ENCODE data around the gene GRPR. TPM values are rescaled to one million over a fixed set of nuclear protein-coding genes. Genes with fewer than 3 reads are reported as not detected.

Gene GRPR
- total RNA-seq, 1 donor from 2014 or later: 3.0 TPM

DNA sequence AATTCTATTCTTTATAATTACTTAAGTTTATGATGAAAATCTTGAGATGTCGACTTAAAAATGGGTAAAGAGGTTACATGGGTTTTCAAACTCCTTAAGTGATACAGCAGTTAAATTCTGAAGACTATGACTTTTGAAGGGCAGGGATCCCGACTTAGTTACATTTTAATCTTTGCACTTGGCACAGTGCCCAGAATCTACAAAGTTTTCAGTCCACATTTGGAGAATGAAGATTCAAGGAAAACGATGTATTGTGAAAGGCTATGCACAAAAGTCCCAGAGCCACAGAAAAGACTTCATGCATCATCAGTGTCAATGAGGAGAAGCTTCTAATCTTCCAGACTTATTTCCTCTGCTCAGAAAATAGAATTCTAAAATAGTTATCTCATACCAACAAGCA is 36.3 kb upstream of the GRPR start:
- Histone ChIP-seq H2AFZ (ENCODE audit: low read depth, low read length) (no peak overlapping the region), H3K27me3 (ENCODE audit: insufficient read depth, low read length) (no peaks in the 10 kb centered on the region), H3K9me3 (ENCODE audit: insufficient read depth, low read depth, low read length) (no peaks in the 10 kb centered on the region), H3K4me3 (ENCODE audit: insufficient read depth, low read depth, low read length) (no peak overlapping the region), H3K4me2 (ENCODE audit: low read length) (no peak overlapping the region), H3K9ac (ENCODE audit: low read length) (no peak overlapping the region), H3K4me1 (ENCODE audit: insufficient read depth, low read length) (no peaks in the 10 kb centered on the region), H3K79me2 (ENCODE audit: insufficient read depth, low read length) (no peaks in the 10 kb centered on the region), H4K20me1 (ENCODE audit: insufficient read depth, low read length) (no peaks in the 10 kb centered on the region), H3K27ac (ENCODE audit: low read depth, low read length) (no peak overlapping the region), H3K36me3 (ENCODE audit: insufficient read depth, low read length) (no peaks in the 10 kb centered on the region)
- H3K4me3 Mint-ChIP-seq (ENCODE audit: unreplicated experiment): no peak overlapping the region
- no peak for DNase-seq (ENCODE audit: low read depth)
- peak; percentile 5 for FAIRE-seq
- no peaks in the 10 kb centered on the region for H3K27me3 Mint-ChIP-seq (ENCODE audit: low read depth, unreplicated experiment)
- TF ChIP-seq EZH2 (IDR thresholded peaks at IDR 0.05; ENCODE audit: insufficient read depth, low read length): no peak
- TF ChIP-seq, protein P1, sequence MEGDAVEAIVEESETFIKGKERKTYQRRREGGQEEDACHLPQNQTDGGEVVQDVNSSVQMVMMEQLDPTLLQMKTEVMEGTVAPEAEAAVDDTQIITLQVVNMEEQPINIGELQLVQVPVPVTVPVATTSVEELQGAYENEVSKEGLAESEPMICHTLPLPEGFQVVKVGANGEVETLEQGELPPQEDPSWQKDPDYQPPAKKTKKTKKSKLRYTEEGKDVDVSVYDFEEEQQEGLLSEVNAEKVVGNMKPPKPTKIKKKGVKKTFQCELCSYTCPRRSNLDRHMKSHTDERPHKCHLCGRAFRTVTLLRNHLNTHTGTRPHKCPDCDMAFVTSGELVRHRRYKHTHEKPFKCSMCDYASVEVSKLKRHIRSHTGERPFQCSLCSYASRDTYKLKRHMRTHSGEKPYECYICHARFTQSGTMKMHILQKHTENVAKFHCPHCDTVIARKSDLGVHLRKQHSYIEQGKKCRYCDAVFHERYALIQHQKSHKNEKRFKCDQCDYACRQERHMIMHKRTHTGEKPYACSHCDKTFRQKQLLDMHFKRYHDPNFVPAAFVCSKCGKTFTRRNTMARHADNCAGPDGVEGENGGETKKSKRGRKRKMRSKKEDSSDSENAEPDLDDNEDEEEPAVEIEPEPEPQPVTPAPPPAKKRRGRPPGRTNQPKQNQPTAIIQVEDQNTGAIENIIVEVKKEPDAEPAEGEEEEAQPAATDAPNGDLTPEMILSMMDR (IDR thresholded peaks at IDR 0.05; ENCODE audit: insufficient read depth, low read depth, low read length): no peak
- no peak overlapping the region for H3K27ac Mint-ChIP-seq (ENCODE audit: unreplicated experiment)
- no peaks in the 10 kb centered on the region for H3K9me3 Mint-ChIP-seq (ENCODE audit: unreplicated experiment)
- H3K36me3 Mint-ChIP-seq (ENCODE audit: low read depth, unreplicated experiment): no peaks in the 10 kb centered on the region
- no peaks in the 10 kb centered on the region for H3K4me1 Mint-ChIP-seq (ENCODE audit: low read depth, unreplicated experiment)

- FAIRE-seq (no peak), DNase-seq (ENCODE audit: low read depth) (peak; percentile 14)
- Histone ChIP-seq H3K4me3 (ENCODE audit: insufficient read depth, low read depth, low read length) (no peak overlapping the region), H3K36me3 (ENCODE audit: insufficient read depth, low read length) (no peaks in the 10 kb centered on the region), H3K27ac (ENCODE audit: low read depth, low read length) (no peak overlapping the region), H3K9ac (ENCODE audit: low read length) (no peak overlapping the region), H3K9me3 (ENCODE audit: insufficient read depth, low read depth, low read length) (no peaks in the 10 kb centered on the region), H4K20me1 (ENCODE audit: insufficient read depth, low read length) (no peaks in the 10 kb centered on the region), H2AFZ (ENCODE audit: low read depth, low read length) (no peak overlapping the region), H3K4me2 (ENCODE audit: low read length) (no peak overlapping the region), H3K4me1 (ENCODE audit: insufficient read depth, low read length) (no peaks in the 10 kb centered on the region), H3K27me3 (ENCODE audit: insufficient read depth, low read length) (no peaks in the 10 kb centered on the region), H3K79me2 (ENCODE audit: insufficient read depth, low read length) (no peaks in the 10 kb centered on the region)
- H3K4me1 Mint-ChIP-seq (ENCODE audit: low read depth, unreplicated experiment): no peaks in the 10 kb centered on the region
- no peak overlapping the region for H3K4me3 Mint-ChIP-seq (ENCODE audit: unreplicated experiment)
- no peak overlapping the region for H3K27ac Mint-ChIP-seq (ENCODE audit: unreplicated experiment)
- H3K36me3 Mint-ChIP-seq (ENCODE audit: low read depth, unreplicated experiment): no peaks in the 10 kb centered on the region
- no peaks in the 10 kb centered on the region for H3K9me3 Mint-ChIP-seq (ENCODE audit: unreplicated experiment)
- TF ChIP-seq, protein P1 (IDR thresholded peaks at IDR 0.05; ENCODE audit: insufficient read depth, low read depth, low read length): no peak
- TF ChIP-seq EZH2 (IDR thresholded peaks at IDR 0.05; ENCODE audit: insufficient read depth, low read length): no peak
- H3K27me3 Mint-ChIP-seq (ENCODE audit: low read depth, unreplicated experiment): no peaks in the 10 kb centered on the region
These were observed 34.3 kb upstream of the GRPR start for GRCh38 chrX:16089086-16089485.

GRCh38 chrX:16096141-16096540 is 27.2 kb upstream of the GRPR start:
- no peaks in the 10 kb centered on the region for H3K27me3 ChIP-seq (ENCODE audit: insufficient read depth, low read length)
- no peak overlapping the region for H2AFZ ChIP-seq (ENCODE audit: low read depth, low read length)
- H3K27ac Mint-ChIP-seq (ENCODE audit: unreplicated experiment): no peak overlapping the region
- no peak overlapping the region for H3K4me3 ChIP-seq (ENCODE audit: insufficient read depth, low read depth, low read length)
- no peak for DNase-seq (ENCODE audit: low read depth)
- no peak overlapping the region for H3K27ac ChIP-seq (ENCODE audit: low read depth, low read length)
- H3K36me3 Mint-ChIP-seq (ENCODE audit: low read depth, unreplicated experiment): no peaks in the 10 kb centered on the region
- H3K4me1 Mint-ChIP-seq (ENCODE audit: low read depth, unreplicated experiment): no peaks in the 10 kb centered on the region
- H3K9ac ChIP-seq (ENCODE audit: low read length): no peak overlapping the region
- TF ChIP-seq, protein P1 (IDR thresholded peaks at IDR 0.05; ENCODE audit: insufficient read depth, low read depth, low read length): no peak
- TF ChIP-seq EZH2 (IDR thresholded peaks at IDR 0.05; ENCODE audit: insufficient read depth, low read length): no peak
- H3K27me3 Mint-ChIP-seq (ENCODE audit: low read depth, unreplicated experiment): no peaks in the 10 kb centered on the region
- no peak overlapping the region for H3K4me2 ChIP-seq (ENCODE audit: low read length)
- no peaks in the 10 kb centered on the region for H3K9me3 ChIP-seq (ENCODE audit: insufficient read depth, low read depth, low read length)
- FAIRE-seq: no peak
- peaks cover 2% of the 10 kb centered on the region for H3K9me3 Mint-ChIP-seq (ENCODE audit: unreplicated experiment)
- no peaks in the 10 kb centered on the region for H4K20me1 ChIP-seq (ENCODE audit: insufficient read depth, low read length)
- no peaks in the 10 kb centered on the region for H3K4me1 ChIP-seq (ENCODE audit: insufficient read depth, low read length)
- H3K36me3 ChIP-seq (ENCODE audit: insufficient read depth, low read length): no peaks in the 10 kb centered on the region
- H3K79me2 ChIP-seq (ENCODE audit: insufficient read depth, low read length): no peaks in the 10 kb centered on the region
- no peak overlapping the region for H3K4me3 Mint-ChIP-seq (ENCODE audit: unreplicated experiment)
